Skeletal muscle cell (primary cell): Measurements from ENCODE around the gene E2F4.

Source experiments
- DNase-seq: peaks from one replicate; pipeline ENCODE4 v3.0.0-alpha.2; 2010; ENCODE audit warnings: low read depth
- H3K4me3 ChIP-seq: 2 replicates; pipeline ENCODE4 v1.5.1; 2011; ENCODE audit warnings: low read depth, mild to moderate bottlenecking, control low read depth, low read length, moderate library complexity

Gene E2F4

GRCh38 chr16:67187175-67187890 lies 4.6 kb upstream of the E2F4 start:
- H3K4me3 ChIP-seq = no peak overlapping the region
- no peak for DNase-seq

DNA sequence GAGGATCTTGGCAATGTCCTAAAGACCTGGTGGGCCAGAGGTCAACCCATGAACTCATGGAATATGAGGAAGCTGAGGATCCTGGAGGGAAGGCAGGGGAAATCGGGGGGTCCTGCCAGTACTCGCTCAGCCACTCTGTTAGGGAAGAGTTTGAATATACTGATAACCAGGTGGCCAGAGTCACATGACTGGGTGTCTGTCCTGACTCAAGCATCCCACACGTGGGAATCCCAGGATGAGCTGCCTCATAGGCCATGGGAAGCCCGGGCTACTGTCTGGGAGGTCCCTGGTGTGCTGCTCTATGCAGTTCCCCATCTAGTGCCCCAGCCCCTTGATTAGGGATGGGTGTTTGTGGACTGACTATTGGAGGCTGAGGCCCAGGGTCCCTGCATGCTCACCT lies 3.6 kb upstream of the E2F4 start:
- no peak overlapping the region for H3K4me3 ChIP-seq
- no peak for DNase-seq

DNA sequence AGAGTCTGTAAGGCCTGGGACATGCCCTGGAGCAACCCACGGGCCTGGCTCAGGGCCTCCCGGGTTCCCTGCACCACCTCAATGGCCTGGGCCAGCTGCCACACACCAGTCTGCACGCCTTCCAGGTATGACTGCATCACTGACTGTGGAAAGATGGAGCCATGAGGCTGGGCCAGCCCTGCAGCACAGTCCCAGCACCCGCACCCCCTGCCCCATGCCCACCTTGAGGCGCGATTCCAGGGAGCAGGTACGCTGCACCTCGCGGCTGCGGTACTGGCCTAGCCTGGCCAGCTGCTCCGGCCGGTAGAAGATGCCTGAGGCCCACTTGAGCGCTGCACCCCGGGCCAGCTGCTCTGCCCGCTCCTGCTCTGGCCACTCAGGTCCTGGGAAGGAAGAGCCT lies 3.2 kb upstream of the E2F4 start:
- DNase-seq = no peak
- H3K4me3 ChIP-seq = no peak overlapping the region

- no peak within 1 kb of the TSS for H3K4me3 ChIP-seq
- no peak for DNase-seq
Observed at GRCh38 chr16:67190041-67190440, 1.9 kb upstream of the E2F4 start, which contains the start of gene EXOC3L1. Gene EXOC3L1, minus strand, starts transcription at chr16:67190136. Its CDS starts 460 bp downstream, at chr16:67189676.

DNA sequence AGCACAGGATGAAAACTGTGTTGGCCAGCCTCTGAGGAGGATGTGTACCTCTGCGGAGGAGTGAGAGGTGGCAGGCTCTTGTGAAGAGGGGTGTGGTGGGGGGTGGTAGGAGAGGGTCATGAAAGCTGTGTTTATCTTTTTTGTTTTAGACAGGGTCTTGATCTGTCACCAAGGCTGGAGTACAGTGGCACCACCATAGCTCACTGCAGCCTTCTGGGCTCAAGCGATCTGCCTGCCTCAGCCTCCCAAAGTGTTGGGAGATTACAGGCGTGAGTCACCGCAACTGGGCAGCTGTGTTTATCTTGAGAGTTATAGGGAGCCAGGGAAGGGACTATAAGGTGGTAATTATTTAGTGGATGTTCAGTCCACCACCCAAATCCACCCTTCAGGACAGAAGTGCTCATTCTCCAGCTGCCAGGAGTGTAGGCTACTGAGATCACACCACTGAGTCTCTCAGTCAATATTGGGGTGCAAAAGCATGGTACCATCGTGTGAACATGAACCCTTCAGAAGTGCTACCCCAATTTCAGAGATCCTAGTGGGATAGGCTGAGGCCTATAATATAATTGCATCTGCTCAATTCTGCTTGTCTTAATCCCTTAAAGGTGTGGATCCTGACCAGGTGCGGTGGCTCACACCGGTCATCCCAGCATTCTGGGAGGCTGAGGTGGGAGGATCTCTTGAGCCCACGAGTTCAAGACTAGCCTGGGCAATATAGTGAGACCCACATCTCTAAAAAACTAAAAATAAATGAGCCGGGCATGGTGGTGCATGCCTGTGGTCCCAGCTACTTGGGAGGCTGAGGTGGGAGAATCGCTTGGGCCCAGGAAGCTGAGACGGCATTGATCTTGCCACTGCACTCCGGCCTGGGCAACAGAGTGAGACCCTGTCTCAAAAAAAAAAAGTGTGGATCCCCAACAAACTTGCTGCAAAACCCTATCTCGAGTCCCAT lies 1.2 kb upstream of the E2F4 start:
- H3K4me3 ChIP-seq = no peak overlapping the region
- DNase-seq = no peak

GRCh38 chr16:67191411-67191994 lies 452 bp upstream of the E2F4 start:
- no peak for DNase-seq
- H3K4me3 ChIP-seq = peak overlapping the region; percentile 99

GRCh38 chr16:67192781-67193361 lies 916 bp downstream of the E2F4 start:
- H3K4me3 ChIP-seq = peak overlapping the region; percentile 99
- no peak for DNase-seq

- H3K4me3 ChIP-seq = peak overlapping the region; percentile 99
- no peak for DNase-seq
Observed at GRCh38 chr16:67193536-67193935, 1.6 kb downstream of the E2F4 start.

DNA sequence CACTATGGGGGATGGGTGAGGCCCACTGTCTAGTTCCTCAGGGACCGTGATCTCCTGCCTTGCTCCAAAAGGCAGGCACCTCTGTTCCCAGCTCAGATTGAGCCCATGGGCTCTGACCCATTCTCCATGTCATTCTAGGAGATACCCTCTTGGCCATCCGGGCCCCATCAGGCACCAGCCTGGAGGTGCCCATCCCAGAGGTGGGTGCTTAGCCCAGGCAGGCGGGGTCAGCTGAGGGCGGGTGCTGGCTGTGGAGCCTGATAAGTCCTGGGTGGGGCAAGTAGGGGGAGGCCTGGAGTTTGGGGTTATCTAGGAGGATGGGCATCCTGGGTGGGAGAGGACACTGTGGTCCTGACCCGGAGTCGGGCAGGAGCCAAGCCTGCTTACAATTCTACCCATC lies 2.3 kb downstream of the E2F4 start:
- no peak for DNase-seq
- no peak overlapping the region for H3K4me3 ChIP-seq

DNA sequence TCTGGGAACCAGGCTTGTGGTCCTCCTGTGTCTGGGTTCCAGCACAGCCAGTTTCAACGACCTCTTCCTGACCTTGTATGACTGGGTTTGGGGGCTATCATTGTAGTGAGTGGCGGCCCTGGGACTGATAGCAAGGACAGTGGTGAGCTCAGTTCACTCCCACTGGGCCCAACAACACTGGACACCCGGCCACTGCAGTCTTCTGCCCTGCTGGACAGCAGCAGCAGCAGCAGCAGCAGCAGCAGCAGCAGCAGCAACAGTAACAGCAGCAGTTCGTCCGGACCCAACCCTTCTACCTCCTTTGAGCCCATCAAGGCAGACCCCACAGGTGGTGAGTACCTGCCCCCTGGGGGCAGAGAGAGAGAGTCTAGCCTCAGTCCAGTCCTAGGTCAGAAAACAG lies 3.7 kb downstream of the E2F4 start:
- no peak overlapping the region for H3K4me3 ChIP-seq
- no peak for DNase-seq

DNA sequence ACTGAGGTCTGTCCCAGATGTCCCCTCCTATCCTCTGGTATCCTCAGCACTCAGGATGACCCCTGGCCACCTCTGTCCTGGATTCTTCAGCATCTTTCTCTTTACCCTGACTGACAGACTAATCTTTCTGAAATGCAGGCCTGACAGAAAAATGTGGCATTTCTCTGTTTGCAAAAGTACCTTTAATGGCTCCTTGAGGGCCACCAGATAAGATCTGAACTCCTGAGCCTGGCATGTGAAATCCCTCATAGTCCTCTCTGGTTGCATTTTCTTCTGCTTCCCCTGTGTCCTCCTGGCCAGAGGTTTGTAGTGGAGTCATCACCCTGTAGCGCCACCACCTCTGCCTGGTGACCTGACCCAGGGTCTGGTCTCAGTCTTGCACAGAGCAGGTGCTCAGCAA lies 4.9 kb downstream of the E2F4 start:
- no peak overlapping the region for H3K4me3 ChIP-seq

GRCh38 chr16:67197704-67198103 lies 5.7 kb downstream of the E2F4 start:
- H3K4me3 ChIP-seq = no peak overlapping the region
- DNase-seq = no peak

More for the DNA sequence above, 4.9 kb downstream of the E2F4 start:
- DNase-seq = no peak

GRCh38 chr16:67198238-67198734 lies 6.3 kb downstream of the E2F4 start:
- H3K4me3 ChIP-seq = no peak overlapping the region
- DNase-seq = no peak

GRCh38 chr16:67199011-67199807 lies 7.3 kb downstream of the E2F4 start, which contains the start of gene ELMO3:
Gene ELMO3, plus strand, starts transcription at chr16:67199131. Its CDS starts 196 bp downstream, at chr16:67199327.
- DNase-seq = no peak
- no peak within 1 kb of the TSS for H3K4me3 ChIP-seq

DNA sequence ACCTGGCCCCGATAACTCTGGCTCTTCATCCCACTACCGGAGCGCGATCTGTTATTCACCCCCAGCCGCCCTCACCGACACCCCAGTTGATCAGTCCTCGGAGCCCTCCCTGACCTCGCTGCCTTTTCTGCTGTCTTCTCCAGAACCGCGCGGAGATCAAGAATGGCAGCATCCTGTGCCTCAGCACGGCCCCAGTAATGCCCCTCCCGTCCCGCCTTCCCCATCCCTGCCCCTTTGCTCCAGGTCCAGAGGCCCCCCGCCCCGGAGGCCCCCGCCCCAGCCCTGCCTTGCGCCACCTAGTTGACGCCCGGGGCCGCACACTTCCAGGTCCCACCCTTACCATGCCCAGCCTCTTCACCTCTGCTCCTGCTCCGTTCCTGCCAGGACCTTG lies 7.8 kb downstream of the E2F4 start:
- no peak for DNase-seq
- H3K4me3 ChIP-seq = no peak overlapping the region

- H3K4me3 ChIP-seq = no peak overlapping the region
- no peak for DNase-seq
Observed at GRCh38 chr16:67200491-67200890, 8.5 kb downstream of the E2F4 start.

- H3K4me3 ChIP-seq = no peak overlapping the region
- DNase-seq = no peak
Observed at GRCh38 chr16:67201411-67202345, 9.7 kb downstream of the E2F4 start.

GRCh38 chr16:67202426-67202825 lies 10.5 kb downstream of the E2F4 start:
- DNase-seq = no peak

More at GRCh38 chr16:67202426-67202825, 10.5 kb downstream of the E2F4 start:
- H3K4me3 ChIP-seq = no peak overlapping the region
